ENCODE data around the gene RIC1.

DNA sequence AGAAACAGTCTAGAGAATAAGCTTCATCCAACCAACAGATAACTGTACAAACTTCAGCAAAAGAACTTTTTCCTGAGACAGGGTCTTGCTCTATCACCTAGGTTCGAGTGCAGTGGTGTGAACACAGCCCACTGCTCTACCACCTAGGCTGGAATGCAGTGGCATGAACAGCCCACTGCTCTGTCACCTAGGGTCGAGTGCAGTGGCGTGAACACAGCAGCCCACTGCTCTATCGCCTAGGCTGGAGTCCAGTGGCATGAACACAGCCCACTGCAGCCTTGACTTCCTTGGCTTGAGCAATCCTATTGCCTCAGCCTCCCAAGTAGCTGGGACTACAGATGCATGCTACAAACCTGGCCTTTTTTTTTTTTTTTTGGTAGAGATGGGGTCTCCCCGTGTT is 160.6 kb downstream of the RIC1 start:
- no peak for TF ChIP-seq EZH2phosphoT487 (IDR thresholded peaks at IDR 0.05; ENCODE audit: borderline replicate concordance, low read depth)
- TF ChIP-seq, protein P1, sequence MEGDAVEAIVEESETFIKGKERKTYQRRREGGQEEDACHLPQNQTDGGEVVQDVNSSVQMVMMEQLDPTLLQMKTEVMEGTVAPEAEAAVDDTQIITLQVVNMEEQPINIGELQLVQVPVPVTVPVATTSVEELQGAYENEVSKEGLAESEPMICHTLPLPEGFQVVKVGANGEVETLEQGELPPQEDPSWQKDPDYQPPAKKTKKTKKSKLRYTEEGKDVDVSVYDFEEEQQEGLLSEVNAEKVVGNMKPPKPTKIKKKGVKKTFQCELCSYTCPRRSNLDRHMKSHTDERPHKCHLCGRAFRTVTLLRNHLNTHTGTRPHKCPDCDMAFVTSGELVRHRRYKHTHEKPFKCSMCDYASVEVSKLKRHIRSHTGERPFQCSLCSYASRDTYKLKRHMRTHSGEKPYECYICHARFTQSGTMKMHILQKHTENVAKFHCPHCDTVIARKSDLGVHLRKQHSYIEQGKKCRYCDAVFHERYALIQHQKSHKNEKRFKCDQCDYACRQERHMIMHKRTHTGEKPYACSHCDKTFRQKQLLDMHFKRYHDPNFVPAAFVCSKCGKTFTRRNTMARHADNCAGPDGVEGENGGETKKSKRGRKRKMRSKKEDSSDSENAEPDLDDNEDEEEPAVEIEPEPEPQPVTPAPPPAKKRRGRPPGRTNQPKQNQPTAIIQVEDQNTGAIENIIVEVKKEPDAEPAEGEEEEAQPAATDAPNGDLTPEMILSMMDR (IDR thresholded peaks at IDR 0.05), result no peak
- TF ChIP-seq RAD21 (IDR thresholded peaks at IDR 0.05; ENCODE audit: low read length), result no peak
- TF ChIP-seq RXRA (IDR thresholded peaks at IDR 0.05; ENCODE audit: borderline replicate concordance, low read depth), result no peak
- TF ChIP-seq EP300 (IDR thresholded peaks at IDR 0.05; ENCODE audit: borderline replicate concordance in 1 of 2, low read depth in 1 of 2, low read length in 1 of 2), result no peak
- TF ChIP-seq YY1 (IDR thresholded peaks at IDR 0.05; ENCODE audit: low read depth), result no peak
- no peak for TF ChIP-seq RFX5 (IDR thresholded peaks at IDR 0.05; ENCODE audit: low read length)
- TF ChIP-seq FOXJ3 (CRISPR knock-in tag; IDR thresholded peaks at IDR 0.05), result no peak
- no peak for TF ChIP-seq GABPA (IDR thresholded peaks at IDR 0.05; ENCODE audit: low read depth)
- TF ChIP-seq POLR2AphosphoS5 (IDR thresholded peaks at IDR 0.05; ENCODE audit: low read depth, low read length), result no peak
- TF ChIP-seq, protein P2, sequence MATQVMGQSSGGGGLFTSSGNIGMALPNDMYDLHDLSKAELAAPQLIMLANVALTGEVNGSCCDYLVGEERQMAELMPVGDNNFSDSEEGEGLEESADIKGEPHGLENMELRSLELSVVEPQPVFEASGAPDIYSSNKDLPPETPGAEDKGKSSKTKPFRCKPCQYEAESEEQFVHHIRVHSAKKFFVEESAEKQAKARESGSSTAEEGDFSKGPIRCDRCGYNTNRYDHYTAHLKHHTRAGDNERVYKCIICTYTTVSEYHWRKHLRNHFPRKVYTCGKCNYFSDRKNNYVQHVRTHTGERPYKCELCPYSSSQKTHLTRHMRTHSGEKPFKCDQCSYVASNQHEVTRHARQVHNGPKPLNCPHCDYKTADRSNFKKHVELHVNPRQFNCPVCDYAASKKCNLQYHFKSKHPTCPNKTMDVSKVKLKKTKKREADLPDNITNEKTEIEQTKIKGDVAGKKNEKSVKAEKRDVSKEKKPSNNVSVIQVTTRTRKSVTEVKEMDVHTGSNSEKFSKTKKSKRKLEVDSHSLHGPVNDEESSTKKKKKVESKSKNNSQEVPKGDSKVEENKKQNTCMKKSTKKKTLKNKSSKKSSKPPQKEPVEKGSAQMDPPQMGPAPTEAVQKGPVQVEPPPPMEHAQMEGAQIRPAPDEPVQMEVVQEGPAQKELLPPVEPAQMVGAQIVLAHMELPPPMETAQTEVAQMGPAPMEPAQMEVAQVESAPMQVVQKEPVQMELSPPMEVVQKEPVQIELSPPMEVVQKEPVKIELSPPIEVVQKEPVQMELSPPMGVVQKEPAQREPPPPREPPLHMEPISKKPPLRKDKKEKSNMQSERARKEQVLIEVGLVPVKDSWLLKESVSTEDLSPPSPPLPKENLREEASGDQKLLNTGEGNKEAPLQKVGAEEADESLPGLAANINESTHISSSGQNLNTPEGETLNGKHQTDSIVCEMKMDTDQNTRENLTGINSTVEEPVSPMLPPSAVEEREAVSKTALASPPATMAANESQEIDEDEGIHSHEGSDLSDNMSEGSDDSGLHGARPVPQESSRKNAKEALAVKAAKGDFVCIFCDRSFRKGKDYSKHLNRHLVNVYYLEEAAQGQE (IDR thresholded peaks at IDR 0.05; ENCODE audit: low read depth, low read length), result no peak
- no peak for TF ChIP-seq CHD2 (IDR thresholded peaks at IDR 0.05; ENCODE audit: low read length, partially characterized antibody)
- TF ChIP-seq, protein P3, sequence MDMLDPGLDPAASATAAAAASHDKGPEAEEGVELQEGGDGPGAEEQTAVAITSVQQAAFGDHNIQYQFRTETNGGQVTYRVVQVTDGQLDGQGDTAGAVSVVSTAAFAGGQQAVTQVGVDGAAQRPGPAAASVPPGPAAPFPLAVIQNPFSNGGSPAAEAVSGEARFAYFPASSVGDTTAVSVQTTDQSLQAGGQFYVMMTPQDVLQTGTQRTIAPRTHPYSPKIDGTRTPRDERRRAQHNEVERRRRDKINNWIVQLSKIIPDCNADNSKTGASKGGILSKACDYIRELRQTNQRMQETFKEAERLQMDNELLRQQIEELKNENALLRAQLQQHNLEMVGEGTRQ (IDR thresholded peaks at IDR 0.05; ENCODE audit: borderline replicate concordance, low read depth, low read length), result no peak
- no peak for TF ChIP-seq TAF1 (IDR thresholded peaks at IDR 0.05; ENCODE audit: borderline replicate concordance, low read depth, low read length)

Measured in SK-N-SH (cell line).